Choroid plexus epithelial cell (primary cell): ENCODE data around the gene GIT2.

ENCODE experiments used
- DNase-seq: peaks from one replicate; pipeline ENCODE4 v3.0.0-alpha.2; 2010; ENCODE audit warnings: low read depth
- H3K4me3 ChIP-seq: 2 replicates; pipeline ENCODE4 v1.5.1; 2011; ENCODE audit warnings: low read depth, mild to moderate bottlenecking, control low read depth, low read length, moderate library complexity
- CTCF ChIP-seq: conservative IDR thresholded peaks from 2 replicates; pipeline ENCODE4 v1.5.1; 2011; ENCODE audit warnings: low read depth, mild to moderate bottlenecking, control low read depth, inconsistent platforms, low read length, moderate library complexity

Gene GIT2

GRCh38 chr12:110033888-110034287 lies 37.7 kb upstream of the GIT2 start:
- no peak overlapping the region for H3K4me3 ChIP-seq
- no peak for TF ChIP-seq CTCF
- DNase-seq: no peak

GRCh38 chr12:110029290-110029815 lies 33.2 kb upstream of the GIT2 start:
- H3K4me3 ChIP-seq: no peak overlapping the region
- no peak for DNase-seq
- no peak for TF ChIP-seq CTCF

- peak; percentile 59 for DNase-seq
- H3K4me3 ChIP-seq: no peak overlapping the region
- no peak for TF ChIP-seq CTCF
Measured at GRCh38 chr12:110028323-110028722, 32.2 kb upstream of the GIT2 start.

- H3K4me3 ChIP-seq: no peak overlapping the region
- DNase-seq: no peak
- TF ChIP-seq CTCF: no peak
Measured at GRCh38 chr12:110024051-110024450, 27.9 kb upstream of the GIT2 start.

- peak; percentile 37 for DNase-seq
- no peak for TF ChIP-seq CTCF
- H3K4me3 ChIP-seq: no peak overlapping the region
Measured at GRCh38 chr12:110023059-110023980, 27.2 kb upstream of the GIT2 start.

- no peak for TF ChIP-seq CTCF
- DNase-seq: no peak
- no peak overlapping the region for H3K4me3 ChIP-seq
Measured at GRCh38 chr12:110020956-110021355, 24.8 kb upstream of the GIT2 start.

- H3K4me3 ChIP-seq: no peak overlapping the region
- no peak for DNase-seq
- peak; percentile 14 for TF ChIP-seq CTCF
Measured at GRCh38 chr12:110015132-110015531, 19.0 kb upstream of the GIT2 start.
